SW480 (cell line): ENCODE results near the gene NWD2.
"Not testable (repeated sequence)": the region's sequence is repeated elsewhere in the genome, so short reads cannot be mapped to it uniquely, and the experiment has no call there.

Experiments used
- DNase-seq: peaks from one replicate; pipeline ENCODE4 v3.0.0-alpha.2; 2016; ENCODE audit warnings: low spot score

Gene NWD2, protein sequence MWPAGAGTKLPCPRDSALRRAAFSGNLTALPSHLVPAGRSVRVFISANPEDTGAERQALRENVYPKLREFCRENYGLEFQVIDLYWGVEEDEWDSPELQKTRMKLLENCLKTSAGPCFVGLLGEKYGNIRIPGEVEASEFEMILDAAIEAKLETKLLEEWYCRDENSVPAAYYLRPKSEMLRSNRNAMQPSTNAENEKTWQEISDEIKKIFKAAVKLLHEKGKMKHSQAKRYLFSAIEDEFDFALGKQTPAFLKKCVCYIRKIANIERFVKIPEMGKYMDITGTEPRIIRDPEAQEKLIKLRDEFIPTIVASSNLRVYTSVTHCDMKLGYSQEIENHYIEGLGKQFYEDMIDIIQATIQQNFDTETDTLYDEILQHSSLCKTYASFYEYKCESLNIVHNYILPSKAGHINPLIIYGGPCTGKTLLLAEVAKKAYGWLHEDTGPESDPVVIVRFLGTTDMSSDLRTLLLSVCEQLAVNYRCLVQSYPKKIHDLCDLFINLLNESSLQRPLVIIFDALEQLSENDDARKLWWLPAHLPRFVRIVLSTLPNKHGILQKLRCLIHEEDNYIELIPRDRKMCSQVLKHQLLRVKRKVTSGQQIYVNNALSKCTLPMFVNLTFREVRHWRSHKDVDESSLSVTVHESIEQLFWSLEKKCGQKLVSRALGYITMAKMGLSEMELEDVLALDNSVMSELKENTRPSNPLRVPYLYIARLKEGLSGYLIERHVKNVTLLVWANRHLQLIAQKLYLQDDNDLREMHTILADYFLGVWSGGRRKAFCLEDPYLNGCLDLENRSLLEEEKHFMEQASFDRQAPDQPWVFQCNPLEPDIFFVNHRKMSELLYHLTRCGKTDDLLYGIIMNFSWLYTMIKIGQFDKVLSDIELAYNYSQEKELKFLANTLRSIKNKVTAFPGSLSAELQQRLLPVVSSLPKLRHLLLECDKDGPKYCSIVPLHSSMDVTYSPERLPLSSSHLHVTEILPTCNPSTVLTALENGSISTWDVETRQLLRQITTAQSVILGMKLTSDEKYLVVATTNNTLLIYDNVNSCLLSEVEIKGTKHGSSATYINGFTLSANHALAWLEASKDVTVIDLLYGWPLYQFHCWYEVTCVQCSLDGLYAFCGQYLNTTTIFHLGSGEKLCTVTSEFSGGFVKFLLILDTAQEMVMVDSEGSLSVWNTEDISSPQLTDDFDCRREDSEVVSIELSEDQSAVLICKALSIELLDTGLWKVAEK (N-terminal part only)

DNA sequence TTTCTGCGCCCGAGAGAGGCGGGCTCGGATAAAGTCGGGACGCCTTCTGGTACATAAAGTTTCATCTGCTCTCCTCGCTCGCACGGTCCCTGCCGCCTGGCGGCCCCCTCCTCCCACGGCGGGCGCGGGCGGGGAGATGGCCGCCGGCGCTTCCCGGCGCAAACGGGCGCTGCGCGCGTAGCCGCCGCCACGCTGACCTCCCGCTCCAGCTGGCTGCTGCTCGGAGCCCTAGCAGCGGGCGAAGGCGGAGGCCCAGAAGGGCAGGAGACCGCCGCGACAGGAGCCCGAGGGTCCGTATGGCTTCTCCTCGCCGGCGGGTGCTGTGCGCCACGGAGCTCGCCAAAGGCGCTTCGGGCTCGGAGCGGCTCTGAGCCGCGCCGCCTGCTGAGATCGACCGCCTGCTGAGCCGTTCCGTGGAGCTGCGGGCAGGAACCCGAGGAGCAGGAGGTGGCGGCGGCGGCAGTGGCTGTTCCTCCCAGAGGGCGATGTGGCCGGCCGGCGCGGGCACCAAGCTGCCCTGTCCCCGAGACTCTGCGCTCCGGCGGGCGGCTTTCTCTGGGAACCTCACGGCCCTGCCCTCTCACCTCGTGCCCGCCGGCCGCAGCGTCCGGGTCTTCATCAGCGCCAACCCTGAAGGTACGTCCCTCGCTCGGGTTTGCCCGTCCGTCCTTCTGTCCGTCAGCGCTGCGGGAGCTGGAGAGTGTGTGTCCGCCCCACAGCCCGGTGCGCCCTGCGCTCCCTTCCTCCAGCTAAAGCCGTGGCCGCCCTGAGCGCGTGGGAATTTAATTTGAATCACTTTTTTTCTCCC, at the start of gene NWD2:
Gene NWD2 (plus strand): TSS at position 161 of the 808 bp plus-strand sequence. CDS start 325 bp downstream, at position 486.
- no peak for DNase-seq

- DNase-seq = no peak
Observed at GRCh38 chr4:37197899-37198298, 46.6 kb upstream of the NWD2 start.

GRCh38 chr4:37204740-37205139, 39.8 kb upstream of the NWD2 start:
- DNase-seq = not testable (repeated sequence)

DNA sequence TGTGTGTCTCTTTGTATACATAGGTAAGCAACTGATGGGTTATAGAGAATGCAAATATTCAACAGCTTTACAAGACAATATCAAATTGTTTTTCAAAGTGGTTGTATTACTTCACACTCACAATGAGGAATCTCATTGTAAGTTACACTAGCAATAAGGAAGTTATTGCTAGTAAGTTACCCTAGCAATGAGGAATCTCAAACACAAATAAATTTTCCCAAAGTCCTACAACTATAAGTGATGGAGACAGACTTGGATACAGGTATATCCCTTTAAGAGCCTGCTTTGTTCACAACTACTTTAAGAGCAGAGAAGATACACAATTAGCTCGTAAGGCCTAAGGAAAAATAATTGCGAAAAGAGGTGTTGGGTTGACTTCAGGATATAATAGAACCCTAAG, 28.3 kb upstream of the NWD2 start:
- no peak for DNase-seq

DNA sequence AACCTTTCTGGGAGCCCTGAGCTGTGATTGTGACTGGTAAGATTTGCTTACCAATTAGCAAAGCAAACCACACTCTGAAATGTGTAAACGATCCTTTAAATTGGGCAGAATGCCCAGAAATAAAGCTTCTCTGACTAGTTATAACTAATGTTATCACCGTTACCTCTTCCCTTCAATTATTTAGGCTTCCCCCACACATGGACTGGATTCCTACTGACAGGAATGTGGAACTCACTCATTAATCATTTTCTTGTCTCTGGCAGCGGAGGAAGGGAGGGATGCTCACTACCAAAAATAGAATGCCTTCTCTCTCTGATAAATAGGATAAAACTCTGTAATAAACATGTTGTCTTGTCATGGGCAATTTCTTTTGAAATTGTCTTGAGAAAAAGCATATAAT, 25.3 kb upstream of the NWD2 start:
- DNase-seq = no peak

GRCh38 chr4:37219990-37220389, 24.6 kb upstream of the NWD2 start:
- no peak for DNase-seq

GRCh38 chr4:37220685-37221084, 23.9 kb upstream of the NWD2 start:
- DNase-seq = no peak

DNA sequence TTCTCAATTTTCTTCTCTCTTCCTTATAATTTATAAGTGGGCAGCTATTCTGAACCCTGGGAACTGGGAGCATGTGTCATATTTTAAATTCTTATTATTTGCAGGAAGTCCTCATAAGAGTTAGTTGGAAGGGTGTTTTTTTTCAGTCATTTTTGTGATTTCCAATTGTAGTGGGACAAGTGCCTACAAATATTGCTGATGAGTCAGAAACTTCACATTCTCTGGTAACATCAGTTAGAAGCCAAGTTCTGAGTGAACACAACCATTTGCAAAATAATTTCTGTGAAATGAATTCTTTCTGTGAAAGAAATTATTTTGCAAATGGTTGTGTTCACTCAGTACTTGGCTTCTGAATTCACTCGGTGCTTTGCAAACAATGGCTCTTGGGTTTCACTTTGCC, 20.8 kb upstream of the NWD2 start:
- DNase-seq = no peak

GRCh38 chr4:37224854-37225253, 19.7 kb upstream of the NWD2 start:
- DNase-seq = no peak

GRCh38 chr4:37225778-37226177, 18.8 kb upstream of the NWD2 start:
- DNase-seq = no peak

- no peak for DNase-seq
Observed at GRCh38 chr4:37232315-37232714, 12.2 kb upstream of the NWD2 start.

DNA sequence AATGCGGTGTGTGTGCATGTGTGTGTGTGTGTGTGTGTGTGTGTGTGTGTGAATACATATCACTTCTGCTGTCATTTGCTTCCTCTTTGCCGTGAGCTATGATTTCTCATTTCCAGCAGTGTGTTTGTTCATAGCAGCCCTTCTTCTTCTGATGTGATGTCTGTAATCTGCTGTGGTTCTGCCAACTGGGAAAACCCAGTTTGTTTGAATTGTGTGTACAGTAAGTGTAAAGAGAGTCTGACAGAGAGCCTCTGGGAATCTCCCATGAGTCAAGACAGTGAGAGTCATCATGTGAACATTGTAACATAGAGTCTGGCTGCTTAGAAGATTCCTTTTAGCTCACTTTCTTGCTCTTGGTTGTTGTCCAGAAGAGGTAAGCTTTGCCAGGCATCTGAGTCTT, 8.4 kb upstream of the NWD2 start:
- DNase-seq = no peak

DNA sequence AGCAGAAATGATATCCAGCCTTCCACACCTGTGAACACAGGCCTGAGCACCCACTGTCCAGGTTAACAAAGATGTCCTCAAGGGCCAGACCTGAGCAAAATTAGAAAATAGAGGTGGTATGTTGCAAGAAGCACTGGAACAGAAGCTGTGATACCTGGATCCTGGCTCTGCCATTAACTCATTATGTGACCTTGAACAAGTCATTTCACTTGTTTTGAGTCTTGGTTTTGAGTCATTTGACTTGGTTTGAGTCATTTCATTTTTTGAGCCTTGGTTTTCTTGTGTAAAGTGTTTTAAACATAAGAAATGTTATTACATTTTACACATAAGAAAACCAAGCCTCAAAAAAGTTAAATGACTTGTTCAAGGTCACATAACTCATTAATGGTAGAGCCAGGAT, 2.9 kb upstream of the NWD2 start:
- no peak for DNase-seq

GRCh38 chr4:37243051-37243450, 1.5 kb upstream of the NWD2 start:
- DNase-seq = no peak

DNA sequence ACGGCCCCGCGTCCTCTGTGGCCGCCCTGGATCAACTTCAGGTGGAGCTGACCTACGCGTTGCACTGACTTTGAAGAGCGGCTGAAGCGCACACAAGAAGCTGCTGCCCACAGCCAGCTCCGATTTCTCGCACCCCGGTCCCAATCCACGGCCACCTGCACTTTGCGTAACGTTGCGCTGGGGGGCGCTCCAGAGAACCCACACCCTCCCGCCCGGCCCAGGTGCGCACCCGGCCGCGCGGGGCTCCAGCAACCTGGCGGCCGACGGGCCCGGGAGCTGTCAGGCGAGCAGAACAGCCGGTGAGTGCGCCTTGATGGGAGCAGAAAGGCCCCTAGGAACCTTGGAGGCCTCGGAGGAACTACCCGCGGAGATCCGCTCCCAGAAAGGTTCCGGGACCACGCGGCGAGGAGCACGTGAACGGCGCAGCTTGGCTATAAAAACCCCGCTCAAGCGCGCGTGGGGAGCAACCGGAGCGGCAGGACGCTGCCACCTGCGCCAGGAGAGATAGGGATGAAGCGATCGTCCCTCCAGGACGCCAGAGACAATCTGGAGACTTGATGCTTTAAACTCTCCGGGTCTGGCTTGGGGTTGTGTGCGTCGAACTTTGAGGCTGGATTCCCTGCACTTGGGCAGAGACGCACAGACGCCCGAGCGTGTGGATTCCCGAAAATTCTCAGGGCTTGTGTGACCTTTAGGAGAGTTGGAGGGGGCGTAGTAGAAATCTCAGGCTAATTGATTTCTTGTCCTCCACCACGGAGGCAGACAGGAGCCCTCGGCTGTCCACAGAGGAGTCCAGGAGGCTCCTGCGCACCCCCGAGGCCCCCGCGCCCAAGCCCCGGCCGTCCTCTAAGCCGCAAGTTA, 591 bp upstream of the NWD2 start:
- DNase-seq = no peak

- no peak for DNase-seq
Observed at GRCh38 chr4:37245391-37245954, 930 bp downstream of the NWD2 start.

- DNase-seq = no peak
Observed at GRCh38 chr4:37246891-37247290, 2.3 kb downstream of the NWD2 start.

- no peak for DNase-seq
Observed at GRCh38 chr4:37258221-37258620, 13.7 kb downstream of the NWD2 start.

DNA sequence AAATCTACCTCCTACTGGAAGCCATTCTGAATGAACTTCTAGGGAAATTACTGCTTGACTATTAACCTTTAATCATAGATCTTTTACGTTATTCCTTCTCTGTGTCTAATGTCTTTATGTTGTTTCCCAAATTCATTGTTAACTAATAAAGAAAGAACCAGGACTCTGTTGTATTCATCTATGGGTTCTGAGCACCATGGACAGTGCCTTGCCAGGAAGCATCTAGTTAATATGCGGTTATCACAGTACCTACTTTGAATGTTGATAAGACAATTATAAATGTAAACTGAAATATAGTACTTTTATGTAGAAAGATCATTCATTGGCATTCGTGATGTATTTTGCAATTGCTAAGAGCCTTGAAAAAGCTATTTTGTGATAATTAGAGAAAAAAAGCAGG, 23.8 kb downstream of the NWD2 start:
- no peak for DNase-seq

DNA sequence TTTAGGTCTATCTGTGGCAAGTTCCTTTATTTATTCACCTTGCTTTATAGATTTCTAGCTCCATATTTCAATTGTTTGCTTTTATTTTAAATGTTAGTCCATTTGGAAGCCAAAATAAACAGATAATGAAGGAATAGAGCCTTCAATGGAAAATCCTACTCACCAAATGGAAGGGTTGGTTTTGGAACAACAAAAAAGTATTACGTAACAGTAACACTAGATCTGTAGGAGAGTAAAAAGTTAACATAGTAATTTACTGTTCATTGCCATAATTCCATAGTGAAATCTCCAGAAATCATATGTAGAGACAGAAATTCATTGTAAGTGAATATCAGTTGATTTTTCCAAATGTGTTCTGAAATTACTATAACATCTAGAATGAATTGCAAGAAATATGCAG, 34.6 kb downstream of the NWD2 start:
- DNase-seq = no peak
